CD8-positive, alpha-beta memory T cell (primary cell): ENCODE data around the gene KRTAP9-7. TPM values are rescaled to one million over a fixed set of nuclear protein-coding genes. Genes with fewer than 3 reads are reported as not detected.

Source experiments
- CTCF ChIA-PET: fragments of 350-600 bp; sonication (Branson Sonifier 250); formaldehyde crosslinking; loops from one replicate; lab custom pipeline; 2021; ENCODE audit warnings: antibody characterized with exemption; lab: Charles Lee
- POLR2A ChIA-PET: fragments of 350-600 bp; sonication (Branson Sonifier 250); formaldehyde crosslinking; loops from one replicate; lab custom pipeline; 2021; ENCODE audit warnings: antibody characterized with exemption; lab: Charles Lee
- DNase-seq, 5 donors: peaks; one replicate each; pipeline versions ENCODE4 v3.0.0 to v3.0.0-alpha.2; 2020 to 2022; ENCODE audit warnings: mixed read lengths in 1 of 5
- H3K27ac ChIP-seq: one replicate; pipeline ENCODE4 v1.7.0; 2013; ENCODE audit warnings: low read depth, mild to moderate bottlenecking, low read length, moderate library complexity
- H3K27me3 ChIP-seq: 2 replicates; pipeline ENCODE4 v1.7.0; 2013; ENCODE audit warnings: low read length, mild to moderate bottlenecking; ENCODE audit not compliant: insufficient read depth, poor library complexity, severe bottlenecking
- H3K36me3 ChIP-seq: 2 replicates; pipeline ENCODE4 v1.7.0; 2013; ENCODE audit warnings: mild to moderate bottlenecking, low read length, moderate library complexity; ENCODE audit not compliant: insufficient read depth
- H3K4me1 ChIP-seq: 2 replicates; pipeline ENCODE4 v1.7.0; 2013; ENCODE audit warnings: mild to moderate bottlenecking, low read length, moderate library complexity; ENCODE audit not compliant: insufficient read depth
- H3K4me3 ChIP-seq: 2 replicates; pipeline ENCODE4 v1.7.0; 2013; ENCODE audit warnings: mild to moderate bottlenecking, low read length
- H3K9me3 ChIP-seq: 2 replicates; pipeline ENCODE4 v1.7.0; 2013; ENCODE audit warnings: mild to moderate bottlenecking, low read length
- H3K27ac Mint-ChIP-seq, 8 donors: one replicate each; pipeline ENCODE4 v1.8.0; 2020 to 2021; ENCODE audit warnings: mixed read lengths in 8 of 8, mild to moderate bottlenecking in 6 of 8, inconsistent platforms in 3 of 8, moderate library complexity in 3 of 8
- H3K27me3 Mint-ChIP-seq, 2 donors: one replicate each; pipeline ENCODE4 v1.8.0; 2020 to 2021; ENCODE audit warnings: mixed read lengths in 2 of 2, mild to moderate bottlenecking in 1 of 2, moderate library complexity in 1 of 2
- H3K36me3 Mint-ChIP-seq, 3 donors: one replicate each; pipeline ENCODE4 v1.8.0; 2020 to 2021; ENCODE audit warnings: mixed read lengths in 3 of 3, inconsistent platforms in 1 of 3, mild to moderate bottlenecking in 1 of 3
- H3K4me1 Mint-ChIP-seq, 3 donors: one replicate each; pipeline ENCODE4 v1.8.0; 2020 to 2021; ENCODE audit warnings: mixed read lengths in 3 of 3, inconsistent platforms in 1 of 3, mild to moderate bottlenecking in 1 of 3
- H3K4me3 Mint-ChIP-seq, 7 donors: one replicate each; pipeline ENCODE4 v1.8.0; 2020 to 2021; ENCODE audit warnings: mixed read lengths in 7 of 7, mild to moderate bottlenecking in 6 of 7, moderate library complexity in 4 of 7, inconsistent platforms in 2 of 7
- H3K9me3 Mint-ChIP-seq, 5 donors: one replicate each; pipeline ENCODE4 v1.8.0; 2020 to 2022; ENCODE audit warnings: mixed read lengths in 5 of 5, mild to moderate bottlenecking in 3 of 5, moderate library complexity in 2 of 5, inconsistent platforms in 1 of 5
- polyA plus RNA-seq: library from polyadenylated mRNA; unstranded; fragments of 300-500 nt; fragmentation: Illumina TruSeq; gene quantifications from one replicate; pipeline ENCODE4 v1.2.3, GENCODE V29; 2021
- total RNA-seq, 2 experiments: library from RNA; stranded (reverse); gene quantifications; one replicate each; pipeline ENCODE4 v1.2.3, GENCODE V29; 2021

Gene KRTAP9-7
- total and polyA plus RNA-seq, 3 experiments from 2014 or later, result not detected

DNA sequence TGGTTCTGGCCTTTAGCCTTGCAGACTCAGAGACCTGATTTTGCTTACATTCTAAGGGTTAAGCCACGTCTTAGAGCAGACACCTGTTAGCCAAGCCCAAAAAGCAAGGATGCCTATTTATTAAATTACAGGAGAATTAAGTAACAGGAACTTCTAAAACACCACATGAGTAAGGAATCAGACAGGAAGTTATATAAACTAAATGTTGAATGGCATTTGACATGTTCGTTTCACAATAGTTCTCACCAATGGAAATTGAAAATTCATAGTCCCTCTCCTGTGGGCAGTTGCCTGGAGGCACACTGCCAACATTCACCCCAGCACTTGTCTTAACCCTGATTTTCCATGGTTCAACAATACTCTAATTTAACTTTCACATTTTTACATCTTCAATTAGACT lies 9.0 kb downstream of the KRTAP9-7 start:
- Histone ChIP-seq H3K27me3 (no peaks in the 10 kb centered on the region), H3K36me3 (no peaks in the 10 kb centered on the region), H3K4me1 (no peaks in the 10 kb centered on the region), H3K9me3 (no peaks in the 10 kb centered on the region), H3K4me3 (no peak overlapping the region), H3K27ac (no peak overlapping the region)
- Mint-ChIP-seq H3K36me3 (peaks cover 0 to 3% (median 0%) of the 10 kb centered on the region in 3 donors), H3K27ac (peak overlapping the region in 1 of 8 donors; percentile 24), H3K9me3 (peaks cover 0 to 2% (median 0%) of the 10 kb centered on the region in 5 donors), H3K27me3 (peaks cover 6 to 31% of the 10 kb centered on the region in 2 donors), H3K4me1 (peaks cover 4 to 8% (median 6%) of the 10 kb centered on the region in 3 donors), H3K4me3 (no peak overlapping the region)
- CTCF ChIA-PET, result no interaction called here
- POLR2A ChIA-PET, result no interaction called here
- no peak for DNase-seq

DNA sequence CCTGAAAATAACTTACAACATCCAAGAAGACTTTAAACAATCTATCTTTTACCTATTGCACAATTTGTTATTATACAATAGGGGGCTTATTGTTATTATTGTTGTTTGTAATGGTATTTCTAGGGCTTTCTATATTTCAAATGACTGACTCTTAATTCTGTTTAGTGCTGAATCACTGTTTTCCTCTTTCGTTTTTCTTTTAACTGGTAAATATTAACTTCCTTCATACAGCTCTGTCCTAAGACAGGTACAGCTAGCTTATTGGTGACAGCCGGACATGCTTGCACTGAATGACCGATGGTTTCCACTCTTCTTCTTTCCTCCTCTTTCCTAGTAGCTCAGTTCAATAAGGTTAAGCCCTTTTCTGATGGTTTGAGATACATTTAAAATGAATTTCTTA lies 11.6 kb downstream of the KRTAP9-7 start:
- ChIA-PET CTCF (interaction anchor here (1.3 kb wide), 1 partner anchor 22 kb away, joined by 4 read pairs; no protein-coding TSS in a partner anchor), POLR2A (no interaction called here)
- Mint-ChIP-seq H3K27ac (no peak overlapping the region), H3K36me3 (no peaks in the 10 kb centered on the region), H3K4me3 (no peak overlapping the region), H3K9me3 (no peaks in the 10 kb centered on the region), H3K4me1 (peaks cover 4 to 8% (median 6%) of the 10 kb centered on the region in 3 donors), H3K27me3 (peaks cover 0 to 26% of the 10 kb centered on the region in 2 donors)
- H3K9me3 ChIP-seq, result no peaks in the 10 kb centered on the region
- H3K27me3 ChIP-seq, result no peaks in the 10 kb centered on the region
- no peaks in the 10 kb centered on the region for H3K4me1 ChIP-seq
- H3K27ac ChIP-seq, result no peak overlapping the region
- H3K4me3 ChIP-seq, result no peak overlapping the region
- DNase-seq, result no peak
- no peaks in the 10 kb centered on the region for H3K36me3 ChIP-seq

DNA sequence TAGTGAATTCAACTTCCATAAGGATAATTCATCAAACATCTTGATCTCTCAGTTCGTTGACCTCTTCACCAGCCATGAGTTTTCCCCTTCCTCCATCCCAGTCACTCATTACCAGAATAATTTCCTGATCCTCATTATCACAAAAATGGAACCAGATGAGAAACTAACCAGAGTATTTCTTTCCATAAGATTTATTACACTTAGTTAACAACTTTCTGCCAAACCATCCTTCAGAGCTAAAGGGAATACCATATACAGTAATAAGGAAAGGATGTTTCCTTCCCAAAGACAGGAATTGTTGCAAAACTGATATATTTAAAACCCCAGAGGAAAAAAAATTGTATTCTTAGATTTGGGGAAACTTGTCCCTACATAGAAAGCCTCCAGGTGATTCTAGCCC lies 18.5 kb downstream of the KRTAP9-7 start:
- ChIA-PET POLR2A (no interaction called here), CTCF (no interaction called here)
- Histone ChIP-seq H3K4me1 (no peaks in the 10 kb centered on the region), H3K4me3 (no peak overlapping the region), H3K27ac (no peak overlapping the region), H3K9me3 (no peaks in the 10 kb centered on the region), H3K36me3 (no peaks in the 10 kb centered on the region), H3K27me3 (no peaks in the 10 kb centered on the region)
- DNase-seq, result no peak
- H3K27me3 Mint-ChIP-seq, result peaks cover 16 to 31% of the 10 kb centered on the region in 2 donors
- H3K27ac Mint-ChIP-seq, result no peak overlapping the region
- peaks cover 0 to 3% (median 0%) of the 10 kb centered on the region in 3 donors for H3K36me3 Mint-ChIP-seq
- no peaks in the 10 kb centered on the region for H3K9me3 Mint-ChIP-seq
- H3K4me3 Mint-ChIP-seq, result no peak overlapping the region
- no peaks in the 10 kb centered on the region for H3K4me1 Mint-ChIP-seq

GRCh38 chr17:41296846-41297245 lies 21.3 kb downstream of the KRTAP9-7 start:
- Mint-ChIP-seq H3K27me3 (peaks cover 16 to 18% of the 10 kb centered on the region in 2 donors), H3K27ac (no peak overlapping the region), H3K4me1 (peaks cover 8 to 13% (median 9%) of the 10 kb centered on the region in 3 donors), H3K4me3 (no peak overlapping the region), H3K9me3 (no peaks in the 10 kb centered on the region), H3K36me3 (peaks cover 0 to 8% (median 0%) of the 10 kb centered on the region in 3 donors)
- Histone ChIP-seq H3K9me3 (no peaks in the 10 kb centered on the region), H3K27me3 (no peaks in the 10 kb centered on the region), H3K27ac (no peak overlapping the region), H3K4me1 (no peaks in the 10 kb centered on the region), H3K4me3 (no peak overlapping the region), H3K36me3 (no peaks in the 10 kb centered on the region)
- CTCF ChIA-PET, result no interaction called here
- POLR2A ChIA-PET, result no interaction called here
- no peak for DNase-seq

GRCh38 chr17:41298458-41299135 lies 23.1 kb downstream of the KRTAP9-7 start:
- H3K4me1 Mint-ChIP-seq, result peaks cover 12 to 17% (median 13%) of the 10 kb centered on the region in 3 donors
- Histone ChIP-seq H3K9me3 (no peaks in the 10 kb centered on the region), H3K4me1 (no peaks in the 10 kb centered on the region), H3K36me3 (no peaks in the 10 kb centered on the region), H3K4me3 (no peak overlapping the region), H3K27ac (no peak overlapping the region), H3K27me3 (no peaks in the 10 kb centered on the region)
- no peaks in the 10 kb centered on the region for H3K9me3 Mint-ChIP-seq
- CTCF ChIA-PET, result no interaction called here
- DNase-seq, result no peak
- H3K27ac Mint-ChIP-seq, result peak overlapping the region in 1 of 8 donors; percentile 85
- H3K4me3 Mint-ChIP-seq, result peak overlapping the region in 1 of 7 donors; percentile 51
- peaks cover 8 to 17% of the 10 kb centered on the region in 2 donors for H3K27me3 Mint-ChIP-seq
- H3K36me3 Mint-ChIP-seq, result peaks cover 0 to 8% (median 0%) of the 10 kb centered on the region in 3 donors
- POLR2A ChIA-PET, result no interaction called here

DNA sequence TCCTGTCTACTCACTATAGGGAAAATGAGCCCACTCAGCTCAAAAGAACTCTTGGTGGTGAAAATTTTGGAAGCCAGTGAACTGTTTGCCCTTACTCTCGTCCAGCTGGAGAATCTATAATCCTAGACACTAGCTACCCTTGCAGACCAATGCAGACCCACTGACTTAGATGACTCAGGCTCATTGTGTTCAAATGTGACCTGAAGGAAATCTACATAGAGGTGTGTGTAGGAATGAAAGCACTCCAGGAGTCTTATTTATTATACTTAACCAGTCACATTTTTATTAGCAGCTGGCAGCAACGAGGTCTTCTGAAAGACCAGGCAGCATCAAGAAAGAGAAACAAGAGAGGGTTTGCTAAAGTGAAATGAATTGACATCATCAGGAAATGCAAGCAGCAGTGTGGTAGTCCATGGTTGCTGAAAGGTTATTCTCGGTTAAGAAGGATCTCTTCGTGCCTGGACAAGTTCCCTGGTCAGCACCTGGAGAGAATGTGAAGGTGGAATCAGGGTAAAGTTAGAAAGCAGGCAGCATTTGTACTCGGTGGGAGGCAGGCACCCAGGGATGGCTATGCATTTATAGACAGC lies 25.8 kb downstream of the KRTAP9-7 start:
- peaks cover 14 to 22% (median 18%) of the 10 kb centered on the region in 3 donors for H3K4me1 Mint-ChIP-seq
- peak overlapping the region in 2 of 8 donors; percentile 39 to 58 for H3K27ac Mint-ChIP-seq
- H3K27me3 Mint-ChIP-seq, result peaks cover 3 to 12% of the 10 kb centered on the region in 2 donors
- Histone ChIP-seq H3K27me3 (no peaks in the 10 kb centered on the region), H3K4me1 (no peaks in the 10 kb centered on the region), H3K36me3 (no peaks in the 10 kb centered on the region), H3K4me3 (no peak overlapping the region), H3K27ac (no peak overlapping the region), H3K9me3 (no peaks in the 10 kb centered on the region)
- CTCF ChIA-PET, result interaction anchor here (0.9 to 1.4 kb wide), 2 partner anchors 21 to 141 kb away, joined by 3 to 4 read pairs; partner anchors contain the start of gene KRTAP4-4
- H3K9me3 Mint-ChIP-seq, result no peaks in the 10 kb centered on the region
- no peak for DNase-seq
- POLR2A ChIA-PET, result no interaction called here
- H3K4me3 Mint-ChIP-seq, result no peak overlapping the region
- H3K36me3 Mint-ChIP-seq, result peaks cover 0 to 5% (median 2%) of the 10 kb centered on the region in 3 donors

GRCh38 chr17:41301916-41302901 lies 26.7 kb downstream of the KRTAP9-7 start, which contains the start of gene KRTAP29-1:
Gene KRTAP29-1, minus strand, starts transcription at chr17:41302851. Its CDS starts 0 bp downstream, at chr17:41302851.
- no peak within 1 kb of the TSS for H3K27ac ChIP-seq
- ChIA-PET CTCF (interaction anchor here (1.1 kb wide), 1 partner anchor 20 kb away, joined by 3 read pairs; no protein-coding TSS in a partner anchor), POLR2A (no interaction called here)
- Mint-ChIP-seq H3K27ac (peak within 1 kb of the TSS in 2 of 8 donors; percentile 39 to 58), H3K27me3 (peaks cover 3 to 12% of the 10 kb centered on the region in 2 donors), H3K4me3 (no peak within 1 kb of the TSS), H3K4me1 (peaks cover 23 to 31% (median 27%) of the 10 kb centered on the region in 3 donors), H3K9me3 (no peaks in the 10 kb centered on the region), H3K36me3 (peaks cover 0 to 5% (median 2%) of the 10 kb centered on the region in 3 donors)
- H3K9me3 ChIP-seq, result no peaks in the 10 kb centered on the region
- peaks cover 9% of the 10 kb centered on the region for H3K4me1 ChIP-seq
- H3K4me3 ChIP-seq, result no peak within 1 kb of the TSS
- H3K27me3 ChIP-seq, result no peaks in the 10 kb centered on the region
- H3K36me3 ChIP-seq, result no peaks in the 10 kb centered on the region
- no peak for DNase-seq
